Glutamatergic neuron (in vitro differentiated cells): ENCODE measurements around the gene CTSC. TPM values are rescaled to one million over a fixed set of nuclear protein-coding genes. Genes with fewer than 3 reads are reported as not detected.
A peak's percentile ranks its signal among the peaks of the same experiment; 100 is the strongest.

Experiments
- DNase-seq: peaks from one replicate; pipeline ENCODE4 v3.0.0; 2022
- H3K27ac Mint-ChIP-seq: one replicate; pipeline ENCODE4 v1.8.0; 2020; ENCODE audit warnings: mild to moderate bottlenecking, mixed read lengths, inconsistent platforms; ENCODE audit not compliant: unreplicated experiment
- H3K27me3 Mint-ChIP-seq: one replicate; pipeline ENCODE4 v1.8.0; 2020; ENCODE audit warnings: mild to moderate bottlenecking, moderate library complexity, mixed read lengths, inconsistent platforms; ENCODE audit not compliant: unreplicated experiment
- H3K36me3 Mint-ChIP-seq: one replicate; pipeline ENCODE4 v1.8.0; 2020; ENCODE audit warnings: mild to moderate bottlenecking, mixed read lengths, inconsistent platforms; ENCODE audit not compliant: unreplicated experiment
- H3K4me1 Mint-ChIP-seq: one replicate; pipeline ENCODE4 v1.8.0; 2020; ENCODE audit warnings: mild to moderate bottlenecking, low read depth, mixed read lengths, inconsistent platforms; ENCODE audit not compliant: unreplicated experiment
- H3K4me3 Mint-ChIP-seq: one replicate; pipeline ENCODE4 v1.8.0; 2020; ENCODE audit warnings: mild to moderate bottlenecking, mixed read lengths, inconsistent platforms; ENCODE audit not compliant: unreplicated experiment
- H3K9me3 Mint-ChIP-seq: one replicate; pipeline ENCODE4 v1.8.0; 2020; ENCODE audit warnings: mild to moderate bottlenecking, moderate library complexity, mixed read lengths, inconsistent platforms; ENCODE audit not compliant: unreplicated experiment
- CTCF ChIP-seq: fragments of 200-600 bp; sonication (generic); IDR thresholded peaks from one replicate; pipeline ENCODE4 v1.5.0; 2021; ENCODE audit not compliant: partially characterized antibody, unreplicated experiment
- total RNA-seq: library from RNA; stranded (reverse); fragmentation: NEBNext Ultra II Directional; extraction: Animal tissue kit (Norgen Biotek cat#: 25700); gene quantifications from one replicate; pipeline ENCODE4 v1.2.1, GENCODE V29; 2021; ENCODE audit not compliant: unreplicated experiment

Gene CTSC
- total RNA-seq, 1 donor from 2014 or later = 27.4 TPM

DNA sequence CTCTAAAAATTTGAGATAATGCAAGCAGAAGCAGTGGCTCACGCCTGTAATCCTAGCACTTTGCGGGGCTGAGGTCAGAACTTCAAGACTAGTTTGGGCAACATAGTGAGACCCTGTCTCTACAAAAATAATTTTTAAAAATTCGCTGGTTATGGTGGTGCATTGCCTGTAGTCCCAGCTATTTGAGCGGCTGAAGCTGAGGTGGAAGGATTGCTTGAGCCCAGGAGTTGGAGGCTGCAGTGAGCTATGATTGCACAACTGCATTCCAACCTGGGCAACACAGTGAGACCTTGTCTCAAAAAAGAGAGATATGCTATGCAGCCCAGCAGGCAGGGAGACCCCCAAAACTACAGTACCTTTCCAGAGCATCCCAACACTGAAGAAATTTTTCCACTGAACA lies 2.3 kb downstream of the CTSC start:
- peak overlapping the region; percentile 99 for H3K4me3 Mint-ChIP-seq
- H3K36me3 Mint-ChIP-seq = no peaks in the 10 kb centered on the region
- TF ChIP-seq CTCF = no peak
- peaks cover 9% of the 10 kb centered on the region for H3K9me3 Mint-ChIP-seq
- peaks cover 4% of the 10 kb centered on the region for H3K27me3 Mint-ChIP-seq
- H3K27ac Mint-ChIP-seq = peak overlapping the region; percentile 7
- peaks cover 4% of the 10 kb centered on the region for H3K4me1 Mint-ChIP-seq
- DNase-seq = no peak

- no peak overlapping the region for H3K27ac Mint-ChIP-seq
- no peak overlapping the region for H3K4me3 Mint-ChIP-seq
- H3K4me1 Mint-ChIP-seq = peaks cover 4% of the 10 kb centered on the region
- DNase-seq = no peak
- H3K9me3 Mint-ChIP-seq = peaks cover 9% of the 10 kb centered on the region
- TF ChIP-seq CTCF = no peak
- H3K27me3 Mint-ChIP-seq = peaks cover 4% of the 10 kb centered on the region
- H3K36me3 Mint-ChIP-seq = no peaks in the 10 kb centered on the region
Measured at GRCh38 chr11:88333862-88334261, 3.7 kb downstream of the CTSC start.

- Mint-ChIP-seq H3K27ac (no peak overlapping the region), H3K9me3 (peaks cover 5% of the 10 kb centered on the region), H3K27me3 (peaks cover 4% of the 10 kb centered on the region), H3K4me1 (peaks cover 4% of the 10 kb centered on the region), H3K36me3 (no peaks in the 10 kb centered on the region), H3K4me3 (no peak overlapping the region)
- TF ChIP-seq CTCF = no peak
- DNase-seq = no peak
Measured at GRCh38 chr11:88332851-88333250, 4.7 kb downstream of the CTSC start.

GRCh38 chr11:88330826-88331428 lies 6.6 kb downstream of the CTSC start:
- no peak overlapping the region for H3K27ac Mint-ChIP-seq
- no peak for DNase-seq
- no peaks in the 10 kb centered on the region for H3K36me3 Mint-ChIP-seq
- no peak overlapping the region for H3K4me3 Mint-ChIP-seq
- peaks cover 8% of the 10 kb centered on the region for H3K4me1 Mint-ChIP-seq
- no peaks in the 10 kb centered on the region for H3K9me3 Mint-ChIP-seq
- peaks cover 4% of the 10 kb centered on the region for H3K27me3 Mint-ChIP-seq
- no peak for TF ChIP-seq CTCF

GRCh38 chr11:88329563-88330250 lies 7.8 kb downstream of the CTSC start:
- Mint-ChIP-seq H3K4me1 (peaks cover 4% of the 10 kb centered on the region), H3K36me3 (no peaks in the 10 kb centered on the region), H3K27me3 (no peaks in the 10 kb centered on the region), H3K4me3 (no peak overlapping the region), H3K9me3 (no peaks in the 10 kb centered on the region), H3K27ac (no peak overlapping the region)
- no peak for DNase-seq
- no peak for TF ChIP-seq CTCF
